ENCODE measurements around the gene ROBO1. TPM values are rescaled to one million over a fixed set of nuclear protein-coding genes. Genes with fewer than 3 reads are reported as not detected.

The ROBO1 gene
- total and polyA plus RNA-seq, 2 of the 8 experiments (the other 6 are each of a cell fraction or from before 2014, with no cell fraction given) = 51.4 to 91.0 TPM

DNA sequence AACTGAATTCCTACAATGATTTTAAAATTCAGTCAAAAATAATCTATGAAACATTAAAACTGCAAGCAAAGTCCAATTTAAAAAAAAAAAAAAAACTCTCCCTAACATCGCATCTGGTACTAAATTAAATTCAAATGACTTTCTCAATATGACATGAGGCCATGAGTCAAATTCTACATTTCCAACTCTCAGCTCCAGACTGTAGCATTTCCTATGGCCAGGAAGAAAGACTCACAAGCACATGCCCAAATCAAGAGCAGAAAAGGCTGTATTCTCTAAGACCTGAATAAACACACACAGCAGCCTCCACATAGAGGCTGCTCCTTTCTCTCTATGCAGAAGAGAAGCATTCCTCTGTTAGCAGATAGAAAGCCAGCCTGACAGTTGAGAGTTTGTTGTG, 729.2 kb downstream of the ROBO1 start:
- Histone ChIP-seq H3K4ac (replicated peaks; ENCODE audit: insufficient read length, low read depth, low read length) (no peak overlapping the region), H2AK5ac (ENCODE audit: low read depth, low read length) (no peak overlapping the region), H3K27ac (ENCODE audit: low read depth, low read length) (no peak overlapping the region), H2AFZ (ENCODE audit: low read length) (no peak overlapping the region), H3K79me2 (ENCODE audit: control insufficient read depth in 1 of 2, insufficient read depth in 2 of 2, low read length in 2 of 2) (no peaks in the 10 kb centered on the region), H3K9me3 (ENCODE audit: insufficient read depth in 2 of 2, low read depth in 1 of 2, low read length in 1 of 2) (no peaks in the 10 kb centered on the region), H4K5ac (ENCODE audit: insufficient read length, low read depth, low read length) (no peak overlapping the region), H3K9ac (replicated peaks in 1 of 4; ENCODE audit: extremely low read depth in 1 of 4, low read depth in 3 of 4, low read length in 3 of 4) (no peak overlapping the region), H3K4me2 (ENCODE audit: insufficient read depth in 1 of 2, low read depth in 2 of 2, low read length in 2 of 2) (no peak overlapping the region), H3K18ac (ENCODE audit: extremely low read depth, low read length) (no peak overlapping the region), H2BK15ac (ENCODE audit: low read length) (no peak overlapping the region), H2BK120ac (replicated peaks; ENCODE audit: low read depth, low read length) (no peak overlapping the region), H3K27me3 (replicated peaks in 1 of 4; ENCODE audit: control insufficient read depth in 3 of 4, extremely low read depth in 1 of 4, insufficient read depth in 3 of 4, low read length in 3 of 4) (no peaks in the 10 kb centered on the region), H2BK5ac (ENCODE audit: low read depth, low read length) (no peak overlapping the region), H3K14ac (ENCODE audit: insufficient read length) (no peak overlapping the region), H4K8ac (ENCODE audit: extremely low read depth, insufficient read depth, low read length) (no peak overlapping the region), H4K91ac (replicated peaks; ENCODE audit: insufficient read length, low read length) (no peak overlapping the region), H3K56ac (replicated peaks; ENCODE audit: insufficient read length, low read depth, low read length) (no peak overlapping the region), H3K36me3 (ENCODE audit: control insufficient read depth in 2 of 4, insufficient read depth in 4 of 4, low read length in 3 of 4) (no peaks in the 10 kb centered on the region), H3K23me2 (ENCODE audit: low read depth, low read length) (no peaks in the 10 kb centered on the region), H3K23ac (ENCODE audit: insufficient read length) (no peak overlapping the region), H3K4me3 (ENCODE audit: extremely low read depth in 1 of 4, insufficient read depth in 2 of 4, low read depth in 3 of 4, low read length in 4 of 4) (no peak overlapping the region), H2BK12ac (ENCODE audit: low read depth, low read length) (no peak overlapping the region), H4K20me1 (replicated peaks in 1 of 2; ENCODE audit: control insufficient read depth in 1 of 2, insufficient read depth in 2 of 2, low read length in 2 of 2) (no peaks in the 10 kb centered on the region), H3K79me1 (ENCODE audit: low read depth, low read length) (no peaks in the 10 kb centered on the region), H2BK20ac (ENCODE audit: low read length) (no peak overlapping the region), H3K4me1 (replicated peaks in 1 of 4; ENCODE audit: control insufficient read depth in 3 of 4, insufficient read depth in 4 of 4, low read length in 3 of 4) (no peaks in the 10 kb centered on the region)
- DNase-seq (ENCODE audit: low read depth in 1 of 2, low spot score in 2 of 2) (no peak), FAIRE-seq (no peak)
- TF ChIP-seq RXRA (IDR thresholded peaks at IDR 0.05; ENCODE audit: insufficient read depth, low read depth, low read length) = no peak
- TF ChIP-seq JUND (IDR thresholded peaks at IDR 0.05; ENCODE audit: low read length) = no peak
- TF ChIP-seq, protein P1, sequence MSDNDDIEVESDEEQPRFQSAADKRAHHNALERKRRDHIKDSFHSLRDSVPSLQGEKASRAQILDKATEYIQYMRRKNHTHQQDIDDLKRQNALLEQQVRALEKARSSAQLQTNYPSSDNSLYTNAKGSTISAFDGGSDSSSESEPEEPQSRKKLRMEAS (IDR thresholded peaks at IDR 0.05) = no peak
- TF ChIP-seq SAP30 (IDR thresholded peaks at IDR 0.05; ENCODE audit: insufficient read depth, insufficient replicate concordance, low read length) = no peak
- TF ChIP-seq JUN (IDR thresholded peaks at IDR 0.05; ENCODE audit: low read depth, low read length) = no peak
- no peak for TF ChIP-seq HDAC6 (IDR thresholded peaks at IDR 0.05; ENCODE audit: low read depth, low read length)
- TF ChIP-seq CEBPB (IDR thresholded peaks at IDR 0.05; ENCODE audit: low read depth, low read length) = no peak
- TF ChIP-seq EP300 (IDR thresholded peaks at IDR 0.05; ENCODE audit: borderline replicate concordance in 1 of 2, low read depth in 2 of 2, low read length in 2 of 2) = no peak
- TF ChIP-seq GABPA (IDR thresholded peaks at IDR 0.05; ENCODE audit: borderline replicate concordance, insufficient read depth, low read length) = no peak
- TF ChIP-seq ATF2 (IDR thresholded peaks at IDR 0.05; ENCODE audit: low read length) = no peak
- whole genome bisulfite sequencing, 2 experiments (ENCODE audit: extremely low coverage in 1 of 2, insufficient coverage in 1 of 2, insufficient read length in 1 of 2, insufficient replicate concordance in 2 of 2, low coverage in 1 of 2, low lambda C conversion rate in 2 of 2, missing lambda C conversion rate in 1 of 2) = 83% methylated on average over 1 of the region's 1 CpG; no CpG with 5 or more reads in 1 of the 2 experiments
- ChIA-PET POLR2A (ENCODE audit: partially characterized antibody) (no interaction called here), CTCF (ENCODE audit: partially characterized antibody) (interaction anchor here (0.9 kb wide), 1 partner anchor 376 kb away, joined by 4 read pairs; no protein-coding TSS in a partner anchor)
